OCI-LY7 (cell line): ENCODE measurements around the gene CEPT1. TPM values are rescaled to one million over a fixed set of nuclear protein-coding genes. Genes with fewer than 3 reads are reported as not detected.

Source experiments
- BruUV-seq: library from RNA; stranded (reverse); fragments of 400-500 nt; replicated peaks from 2 replicates; lab custom pipeline; 2021; lab: Mats Ljungman, UMichigan
- CTCF ChIA-PET: fragments of 300-600 bp; sonication (Branson Sonifier 250); formaldehyde crosslinking; loops from one replicate; lab custom pipeline; 2022; ENCODE audit warnings: antibody characterized with exemption; ENCODE audit not compliant: unreplicated experiment; lab: Charles Lee
- POLR2A ChIA-PET: fragments of 300-600 bp; sonication (Branson Sonifier 250); formaldehyde crosslinking; loops from one replicate; lab custom pipeline; 2022; ENCODE audit warnings: antibody characterized with exemption; lab: Charles Lee
- DNase-seq: peaks from one replicate; pipeline ENCODE4 v3.0.0-alpha.2; 2015; ENCODE audit warnings: low spot score
- H2AFZ ChIP-seq: fragments of 200-600 bp; sonication (generic), shearing (Covaris generic); 2 replicates; pipeline ENCODE4 v1.6.1; 2014; ENCODE audit warnings: mild to moderate bottlenecking, antibody characterized with exemption, low read length, moderate library complexity
- H3K27ac ChIP-seq: fragments of 200-600 bp; sonication (generic); 2 replicates; pipeline ENCODE4 v1.5.1; 2014; ENCODE audit warnings: mixed run types, low read depth, mild to moderate bottlenecking, moderate library complexity, low read length, inconsistent platforms; ENCODE audit not compliant: poor library complexity, severe bottlenecking
- H3K36me3 ChIP-seq: fragments of 200-600 bp; sonication (generic); 2 replicates; pipeline ENCODE4 v1.6.1; 2014; ENCODE audit warnings: mild to moderate bottlenecking, antibody characterized with exemption, low read length, moderate library complexity, mixed read lengths; ENCODE audit not compliant: insufficient read depth
- H3K4me1 ChIP-seq: fragments of 200-600 bp; sonication (generic); 2 replicates; pipeline ENCODE4 v1.5.1; 2014; ENCODE audit warnings: mild to moderate bottlenecking, low read length; ENCODE audit not compliant: insufficient read depth, poor library complexity, severe bottlenecking
- H3K4me2 ChIP-seq: fragments of 200-600 bp; sonication (generic); 2 replicates; pipeline ENCODE4 v1.6.1; 2014; ENCODE audit warnings: mild to moderate bottlenecking, low read length
- H3K4me3 ChIP-seq: fragments of 200-600 bp; sonication (generic); 2 replicates; pipeline ENCODE4 v1.5.1; 2014; ENCODE audit warnings: mild to moderate bottlenecking, low read depth, low read length; ENCODE audit not compliant: poor library complexity, severe bottlenecking
- H3K79me2 ChIP-seq: fragments of 200-600 bp; sonication (generic); 2 replicates; pipeline ENCODE4 v1.6.1; 2016; ENCODE audit warnings: low read depth, mild to moderate bottlenecking, low read length, moderate library complexity, mixed read lengths; ENCODE audit not compliant: insufficient read depth
- H3K9me2 ChIP-seq: fragments of 200-600 bp; sonication (generic); 2 replicates; pipeline ENCODE4 v1.6.1; 2016; ENCODE audit warnings: mild to moderate bottlenecking, low read length, mixed read lengths; ENCODE audit not compliant: insufficient read depth
- H3K9me3 ChIP-seq: fragments of 200-600 bp; sonication (generic); 2 replicates; pipeline ENCODE4 v1.6.1; 2014; ENCODE audit warnings: mild to moderate bottlenecking, mixed run types, low read length, mixed read lengths
- H4K20me1 ChIP-seq: fragments of 200-600 bp; sonication (generic); 2 replicates; pipeline ENCODE4 v1.6.1; 2014; ENCODE audit warnings: mild to moderate bottlenecking, antibody characterized with exemption, low read length, moderate library complexity, mixed read lengths; ENCODE audit not compliant: insufficient read depth
- CTCF ChIP-seq: fragments of 200-600 bp; sonication (generic); conservative IDR thresholded peaks from 2 replicates; pipeline ENCODE4 v1.5.1; 2014; ENCODE audit warnings: mild to moderate bottlenecking, antibody characterized with exemption, low read length, moderate library complexity, mixed read lengths
- EZH2phosphoT487 ChIP-seq: fragments of 200-600 bp; sonication (generic); IDR thresholded peaks from 2 replicates; pipeline ENCODE4 v1.6.1; 2018; ENCODE audit warnings: low read depth, borderline replicate concordance, mild to moderate bottlenecking, mixed run types, antibody characterized with exemption, low read length, moderate library complexity, mixed read lengths
- intact Hi-C: fragments of 100-400 bp; cut with micrococcal nuclease; formaldehyde crosslinking; loops from one replicate; pipeline ENCODE4 v1.10.0; 2022; ENCODE audit not compliant: unreplicated experiment
- total RNA-seq, 2 experiments: library from RNA; depleted of rRNA in 1 of 2; stranded (reverse); fragments of >200 nt in 1 of 2; shearing (Covaris generic) in 1 of 2; gene quantifications; 2 replicates each; pipeline ENCODE4 v1.2.3, GENCODE V29; 2014 to 2022

Gene CEPT1
- total RNA-seq, 2 experiments from 2014 or later = 44.9 to 59.0 TPM

- H3K27ac ChIP-seq = peak overlapping the region; percentile 97
- no peaks in the 10 kb centered on the region for H3K9me3 ChIP-seq
- H3K9me2 ChIP-seq = no peaks in the 10 kb centered on the region
- TF ChIP-seq CTCF = peak; percentile 48; the same call in 1 of the 2 replicates
- no peak for TF ChIP-seq EZH2phosphoT487
- no peak for DNase-seq
- no TSS peak for BruUV-seq
- H3K4me2 ChIP-seq = peak overlapping the region; percentile 87
- H2AFZ ChIP-seq = peak overlapping the region; percentile 80
- H3K4me3 ChIP-seq = no peak overlapping the region
- H3K4me1 ChIP-seq = peaks cover 84% of the 10 kb centered on the region
- no peaks in the 10 kb centered on the region for H3K36me3 ChIP-seq
- intact Hi-C loops = loop anchor here (1.0 to 5.0 kb wide), 8 partner anchors 111 to 534 kb away; partner anchors contain the start of gene DDX20
- POLR2A ChIA-PET = interaction anchor here (0.7 to 1.5 kb wide), 4 partner anchors 9 to 431 kb away, joined by 3 to 5 read pairs (median 3); no protein-coding TSS in a partner anchor
- no peaks in the 10 kb centered on the region for H4K20me1 ChIP-seq
- no peaks in the 10 kb centered on the region for H3K79me2 ChIP-seq
- CTCF ChIA-PET = interaction anchor here (0.7 to 1.0 kb wide), 2 partner anchors 55 to 183 kb away, joined by 3 to 4 read pairs; no protein-coding TSS in a partner anchor
Measured at GRCh38 chr1:111223126-111223685, 83.2 kb downstream of the CEPT1 start.

- BruUV-seq = no TSS peak
- no peak overlapping the region for H3K4me3 ChIP-seq
Measured at GRCh38 chr1:111225091-111225490, 85.1 kb downstream of the CEPT1 start.

More at GRCh38 chr1:111225091-111225490, 85.1 kb downstream of the CEPT1 start:
- no peak for DNase-seq
- H3K9me3 ChIP-seq = no peaks in the 10 kb centered on the region
- ChIA-PET CTCF (no interaction called here), POLR2A (interaction anchor here (0.6 to 1.0 kb wide), 5 partner anchors 9 to 417 kb away, joined by 3 read pairs; no protein-coding TSS in a partner anchor)
- intact Hi-C loops = no loop called here
- H3K36me3 ChIP-seq = no peaks in the 10 kb centered on the region
- no peaks in the 10 kb centered on the region; the same call in 1 of the 2 replicates for H3K79me2 ChIP-seq
- H2AFZ ChIP-seq = peak overlapping the region; percentile 78
- no peaks in the 10 kb centered on the region for H3K9me2 ChIP-seq
- TF ChIP-seq CTCF (no peak), EZH2phosphoT487 (no peak)
- H4K20me1 ChIP-seq = no peaks in the 10 kb centered on the region
- peak overlapping the region; percentile 46 for H3K4me2 ChIP-seq
- H3K4me1 ChIP-seq = peaks cover 83% of the 10 kb centered on the region
- peak overlapping the region; percentile 52 for H3K27ac ChIP-seq
